Measurements from ENCODE around the gene ADIPOQ.
A peak's percentile ranks its signal among the peaks of the same experiment; 100 is the strongest.
"Not testable (repeated sequence)": the region's sequence is repeated elsewhere in the genome, so short reads cannot be mapped to it uniquely, and the experiment has no call there.

The ADIPOQ gene

DNA sequence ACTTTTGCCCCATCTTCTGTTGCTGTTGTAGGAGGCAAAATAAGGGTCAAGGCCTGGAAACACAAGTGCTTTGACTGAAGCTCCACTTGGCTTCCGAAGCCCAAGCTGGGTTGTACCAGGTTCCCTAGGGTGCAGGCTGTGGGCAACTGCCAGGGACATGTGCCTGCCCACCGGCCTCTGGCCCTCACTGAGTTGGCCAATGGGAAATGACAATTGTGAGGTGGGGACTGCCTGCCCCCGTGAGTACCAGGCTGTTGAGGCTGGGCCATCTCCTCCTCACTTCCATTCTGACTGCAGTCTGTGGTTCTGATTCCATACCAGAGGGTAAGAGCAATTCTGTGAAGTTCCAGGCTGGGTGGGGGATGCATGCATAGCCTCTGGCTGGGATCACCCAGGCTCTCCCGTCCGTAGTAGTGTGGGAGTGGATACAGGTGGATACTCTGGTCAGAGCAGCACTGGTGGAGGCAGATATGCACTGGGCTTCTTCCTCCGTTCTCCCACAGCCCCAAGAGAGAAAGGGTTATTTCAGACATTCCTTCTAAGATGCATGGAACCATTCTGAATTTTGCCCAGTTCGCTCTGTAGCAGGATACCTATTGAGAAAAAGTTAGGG is at the start of gene ADIPOQ:
Gene ADIPOQ (plus strand): TSS at position 285 of the 613 bp plus-strand sequence. CDS start 10,349 bp downstream, outside the sequence.
- DNase-seq (ENCODE audit: low spot score): no peak

DNA sequence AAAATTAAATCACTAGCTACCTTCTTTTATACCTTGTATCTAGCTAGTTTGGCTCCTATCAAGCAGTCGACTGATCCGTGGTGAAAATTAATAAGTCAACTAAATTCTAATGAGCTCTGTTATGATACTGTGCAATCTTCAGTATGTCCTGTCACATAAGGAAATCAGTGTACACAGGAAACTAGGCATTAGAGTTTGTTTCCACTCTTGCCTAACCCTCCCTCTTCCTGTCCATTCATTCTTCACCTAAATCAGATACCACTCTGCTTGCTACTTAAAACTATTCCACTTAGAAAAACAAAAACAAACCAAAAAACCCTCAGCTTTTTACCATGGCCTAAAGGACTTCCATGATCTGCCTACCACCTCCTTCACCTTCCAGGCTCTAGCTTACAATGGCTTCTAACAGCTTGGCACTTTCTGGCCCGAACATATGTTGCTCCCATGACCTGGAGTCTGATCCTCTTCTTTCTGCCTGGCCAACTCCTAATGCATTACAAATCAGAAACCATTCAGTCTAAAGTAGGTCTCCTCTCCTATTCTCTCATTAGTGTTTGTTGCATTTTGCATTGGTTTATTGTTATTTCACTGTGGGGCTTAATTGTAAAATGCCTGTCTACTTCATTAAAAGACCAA is 44.2 kb upstream of the ADIPOQ start:
- no peak for DNase-seq (ENCODE audit: low spot score)

DNA sequence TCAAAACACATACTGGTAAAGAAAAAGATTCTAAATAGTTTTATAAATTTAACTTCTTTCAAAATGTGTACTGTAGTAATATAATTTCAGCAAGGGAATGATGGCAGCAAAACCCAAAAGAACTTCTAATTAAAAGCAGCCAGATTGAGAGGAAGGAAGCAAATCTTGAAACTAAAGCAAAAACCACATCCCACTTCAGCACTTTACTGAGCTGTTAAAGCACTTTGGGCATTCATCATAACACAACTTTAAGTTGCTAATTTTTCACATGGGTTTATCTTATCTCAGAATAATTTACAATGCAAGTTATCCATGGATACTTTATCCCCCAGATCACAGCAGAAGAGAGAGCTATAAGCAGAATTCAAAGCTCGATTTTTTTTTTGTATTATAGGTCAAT is 42.2 kb upstream of the ADIPOQ start:
- DNase-seq (ENCODE audit: low spot score): no peak

DNA sequence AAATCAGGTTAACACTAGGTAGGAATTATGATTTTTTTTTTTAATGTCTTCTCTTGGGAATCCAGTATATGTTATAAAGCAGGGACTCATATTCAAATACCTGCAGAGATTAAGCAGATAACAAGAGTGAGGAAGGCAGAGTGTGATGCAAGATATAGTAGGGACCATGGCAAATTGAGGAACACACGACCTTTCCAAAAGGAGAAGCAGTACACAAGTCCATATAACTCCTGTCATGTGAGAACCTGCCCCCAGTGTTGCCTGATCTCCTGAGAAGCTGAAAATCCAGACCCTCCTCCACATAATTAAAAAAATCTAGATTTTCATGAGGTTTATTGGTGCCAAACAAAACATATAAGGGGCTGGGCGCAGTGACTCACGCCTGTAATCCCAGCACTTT is 39.8 kb upstream of the ADIPOQ start:
- no peak for DNase-seq (ENCODE audit: low spot score)

DNA sequence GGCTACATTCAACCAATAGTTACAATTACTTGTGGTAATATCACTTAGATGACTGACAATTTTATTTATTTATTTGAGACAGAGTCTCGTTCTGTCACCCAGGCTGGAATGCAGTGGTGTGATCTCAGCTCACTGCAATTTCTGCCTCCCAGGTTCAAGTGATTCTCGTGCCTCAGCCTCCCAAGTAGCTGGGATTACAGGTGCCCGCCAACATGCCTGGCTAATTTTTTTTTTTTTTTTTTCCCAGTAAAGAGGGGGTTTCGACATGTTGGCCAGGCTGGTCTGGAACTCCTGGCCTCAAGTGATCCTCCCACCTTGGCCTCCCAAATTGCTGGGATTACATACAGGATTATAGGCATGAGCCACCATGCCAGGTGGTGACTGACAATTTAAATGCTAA is 39.1 kb upstream of the ADIPOQ start:
- not testable (repeated sequence) for DNase-seq (ENCODE audit: low spot score)

DNA sequence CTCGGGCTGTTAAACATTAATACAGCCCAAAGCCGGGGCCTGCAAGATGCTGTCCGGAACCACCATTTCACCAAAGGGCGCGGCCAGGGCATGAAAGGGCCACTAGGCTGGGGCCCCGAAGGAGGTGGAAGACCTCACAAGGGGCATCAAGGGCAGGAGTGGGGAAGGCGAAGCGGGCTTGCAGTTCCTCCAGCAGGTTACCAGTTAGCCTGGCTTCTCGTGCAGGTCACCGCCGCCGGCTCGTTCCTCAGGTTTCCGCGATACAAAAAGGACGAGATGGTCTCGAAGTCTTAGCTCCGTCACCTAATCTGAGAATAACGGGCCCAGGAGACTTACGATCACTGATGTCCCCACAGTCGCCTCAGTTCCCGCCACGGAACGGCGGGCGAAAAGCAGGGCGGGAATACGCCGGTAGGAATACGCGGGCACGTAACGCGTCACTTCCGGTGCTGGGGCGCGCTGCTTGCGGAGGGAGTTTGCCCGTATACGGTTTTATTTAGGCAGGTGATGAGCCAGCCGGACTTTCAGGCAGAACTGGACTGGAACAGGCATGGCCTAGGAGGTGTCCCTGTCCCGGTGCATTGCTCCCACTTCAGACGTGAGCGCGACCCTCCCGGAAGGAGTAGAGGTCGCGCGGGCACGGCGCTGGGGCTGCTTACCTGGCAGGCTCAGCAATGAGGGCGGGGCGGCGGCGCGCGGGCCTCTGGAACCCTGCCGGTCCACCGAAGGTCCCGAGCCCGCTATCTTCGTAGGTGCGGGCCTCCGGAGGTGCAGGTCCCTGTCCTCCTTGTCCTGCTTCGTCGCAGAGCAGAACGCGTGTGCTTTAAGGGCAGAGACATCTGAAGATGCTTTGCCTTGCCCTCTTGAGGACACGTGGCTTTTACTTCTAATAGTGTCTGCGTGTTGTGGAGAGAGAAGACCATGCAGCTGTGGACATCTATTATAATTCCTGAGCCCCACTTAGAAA is 36.1 kb upstream of the ADIPOQ start, which contains the start of gene RFC4:
Gene RFC4 (minus strand): TSS at position 394 of the 967 bp plus-strand sequence. CDS start 1,769 bp downstream, outside the sequence.
- peak; percentile 91 for DNase-seq (ENCODE audit: low spot score)

DNA sequence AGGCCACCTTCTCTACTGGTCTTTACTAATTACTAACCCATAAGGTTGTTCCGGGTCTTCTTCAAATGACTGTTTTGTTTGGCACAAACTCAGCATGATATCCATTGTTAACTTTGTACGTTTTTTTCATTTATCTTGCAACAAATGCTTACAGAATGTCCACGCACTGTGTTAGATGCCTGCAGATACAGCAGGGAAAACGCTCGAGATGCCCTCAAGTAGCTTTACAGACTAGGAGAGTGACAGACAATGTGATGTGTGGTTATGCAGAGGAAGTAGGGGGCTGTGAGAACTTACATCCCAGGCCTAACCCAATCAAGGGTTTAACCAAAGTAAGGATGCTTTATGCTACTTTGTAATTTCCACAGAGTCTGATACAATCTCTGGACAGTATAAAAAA is 35.3 kb upstream of the ADIPOQ start:
- DNase-seq (ENCODE audit: low spot score): no peak

DNA sequence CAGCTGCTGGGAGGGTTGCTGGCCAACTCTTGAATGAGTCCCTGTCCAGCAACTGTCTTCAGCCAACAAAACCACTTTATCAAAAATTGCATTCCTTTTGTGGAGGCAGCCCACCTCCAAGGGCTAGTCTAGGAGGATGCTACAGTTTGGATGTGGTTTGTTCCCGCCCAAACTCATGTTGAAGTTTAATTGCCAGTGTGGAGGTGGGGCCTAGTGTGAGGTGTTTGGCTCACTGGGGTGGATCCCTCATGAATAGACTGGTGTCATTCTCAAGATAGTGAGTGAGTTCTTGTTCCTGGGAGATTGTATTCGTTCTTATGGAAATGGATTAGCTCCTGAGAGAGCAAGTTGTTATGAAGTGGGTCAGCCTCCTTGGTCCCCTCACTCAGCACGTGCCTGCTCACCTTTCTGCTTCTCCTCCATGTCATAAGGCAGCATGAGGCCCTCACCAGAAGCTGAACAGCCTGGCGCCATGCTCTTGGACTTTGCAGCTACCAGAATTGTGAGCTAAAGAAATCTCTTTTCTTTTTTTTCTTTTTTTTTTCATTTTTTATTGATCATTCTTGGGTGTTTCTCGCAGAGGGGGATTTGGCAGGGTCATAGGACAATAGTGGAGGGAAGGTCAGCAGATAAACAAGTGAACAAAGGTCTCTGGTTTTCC is 32.0 kb upstream of the ADIPOQ start:
- no peak for DNase-seq (ENCODE audit: low spot score)

DNA sequence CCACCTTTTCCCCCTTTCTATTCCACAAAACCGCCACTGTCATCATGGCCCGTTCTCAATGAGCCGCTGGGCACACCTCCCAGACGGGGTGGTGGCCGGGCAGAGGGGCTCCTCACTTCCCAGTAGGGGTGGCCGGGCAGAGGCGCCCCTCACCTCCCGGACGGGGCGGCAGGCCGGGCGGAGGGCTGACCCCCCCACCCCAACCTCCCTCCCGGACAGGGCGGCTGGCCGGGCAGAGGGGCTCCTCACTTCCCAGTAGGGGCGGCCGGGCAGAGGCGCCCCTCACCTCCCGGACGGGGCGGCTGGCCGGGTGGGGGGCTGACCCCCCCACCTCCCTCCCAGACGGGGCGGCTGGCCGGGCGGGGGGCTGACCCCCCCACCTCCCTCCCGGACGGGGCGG is 31.2 kb upstream of the ADIPOQ start:
- DNase-seq (ENCODE audit: low spot score): not testable (repeated sequence)

DNA sequence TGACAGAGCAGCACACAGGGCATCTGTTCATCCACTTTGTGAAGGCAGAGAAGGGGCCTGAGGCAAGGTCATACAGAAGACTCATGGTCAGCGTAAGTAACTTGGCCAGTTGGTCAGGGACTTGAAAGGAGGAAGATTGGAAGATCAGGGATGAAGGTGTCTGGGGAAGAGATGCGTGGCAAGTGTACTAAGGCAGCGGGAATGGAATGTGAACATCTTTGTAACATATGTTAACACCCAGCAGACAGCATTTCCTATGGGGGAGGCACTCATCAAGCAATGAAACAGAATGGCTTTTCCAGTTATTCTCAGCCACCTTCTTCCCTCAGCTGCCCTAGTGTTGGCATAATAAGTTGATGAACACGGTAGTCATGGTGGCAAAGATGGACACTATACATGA is 28.4 kb upstream of the ADIPOQ start:
- no peak for DNase-seq (ENCODE audit: low spot score)

DNA sequence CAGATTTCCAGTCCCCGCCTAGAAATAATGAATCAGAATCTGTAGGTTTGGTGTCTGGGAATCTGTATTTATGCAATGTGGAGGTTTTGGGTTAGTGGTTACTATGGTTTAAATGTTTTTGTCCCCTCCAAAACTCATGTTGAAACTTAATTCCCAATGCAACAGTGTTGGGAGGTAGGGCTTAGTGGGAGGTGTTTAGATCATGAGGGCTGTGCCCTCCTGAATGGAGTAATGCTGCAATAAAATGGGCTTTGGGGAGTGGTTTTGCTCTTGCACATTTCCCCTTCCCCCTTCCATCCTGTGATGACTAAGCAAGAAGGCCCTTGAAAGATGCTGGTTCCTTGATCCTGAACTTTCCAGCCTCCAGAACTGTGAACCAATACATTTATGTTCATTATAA is 27.1 kb upstream of the ADIPOQ start:
- no peak for DNase-seq (ENCODE audit: low spot score)

DNA sequence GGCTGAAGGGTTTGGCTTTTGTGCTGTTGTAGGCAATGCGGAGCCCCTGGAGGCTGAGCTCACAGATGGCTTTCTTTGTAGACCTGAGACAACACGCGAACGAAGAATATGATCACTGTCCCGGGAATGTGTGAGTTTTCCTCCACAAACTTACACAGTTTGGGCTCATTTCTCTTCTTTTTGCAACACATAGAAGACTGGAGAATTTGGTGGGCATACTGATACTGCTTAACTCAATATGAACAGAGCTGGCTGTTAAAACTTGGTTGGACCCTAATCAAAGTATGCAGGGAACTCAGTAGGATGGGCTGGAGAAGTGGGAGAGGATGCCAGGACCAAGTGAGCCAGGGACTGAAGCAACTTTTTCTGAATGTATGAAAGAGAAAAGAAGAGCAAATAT is 24.0 kb upstream of the ADIPOQ start:
- DNase-seq (ENCODE audit: low spot score): no peak

DNA sequence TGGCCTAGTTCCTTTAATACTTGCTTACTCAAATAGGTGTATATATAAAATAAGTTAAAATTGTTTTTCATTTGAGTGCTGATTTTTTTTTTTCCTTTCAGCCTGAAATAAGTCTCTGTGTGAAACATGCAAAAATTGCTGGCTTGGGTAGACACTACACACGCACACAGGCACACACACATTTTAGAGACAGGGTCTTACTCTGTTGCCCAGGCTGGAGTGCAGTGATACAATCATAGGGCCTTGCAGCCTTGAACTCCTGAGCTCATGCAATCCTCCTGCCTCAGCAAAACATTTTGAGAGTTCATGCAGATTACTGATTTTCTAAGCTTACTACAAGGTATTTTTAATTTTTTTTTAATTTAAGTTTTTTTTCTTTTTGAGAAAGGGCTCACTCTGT is 23.6 kb upstream of the ADIPOQ start:
- no peak for DNase-seq (ENCODE audit: low spot score)

DNA sequence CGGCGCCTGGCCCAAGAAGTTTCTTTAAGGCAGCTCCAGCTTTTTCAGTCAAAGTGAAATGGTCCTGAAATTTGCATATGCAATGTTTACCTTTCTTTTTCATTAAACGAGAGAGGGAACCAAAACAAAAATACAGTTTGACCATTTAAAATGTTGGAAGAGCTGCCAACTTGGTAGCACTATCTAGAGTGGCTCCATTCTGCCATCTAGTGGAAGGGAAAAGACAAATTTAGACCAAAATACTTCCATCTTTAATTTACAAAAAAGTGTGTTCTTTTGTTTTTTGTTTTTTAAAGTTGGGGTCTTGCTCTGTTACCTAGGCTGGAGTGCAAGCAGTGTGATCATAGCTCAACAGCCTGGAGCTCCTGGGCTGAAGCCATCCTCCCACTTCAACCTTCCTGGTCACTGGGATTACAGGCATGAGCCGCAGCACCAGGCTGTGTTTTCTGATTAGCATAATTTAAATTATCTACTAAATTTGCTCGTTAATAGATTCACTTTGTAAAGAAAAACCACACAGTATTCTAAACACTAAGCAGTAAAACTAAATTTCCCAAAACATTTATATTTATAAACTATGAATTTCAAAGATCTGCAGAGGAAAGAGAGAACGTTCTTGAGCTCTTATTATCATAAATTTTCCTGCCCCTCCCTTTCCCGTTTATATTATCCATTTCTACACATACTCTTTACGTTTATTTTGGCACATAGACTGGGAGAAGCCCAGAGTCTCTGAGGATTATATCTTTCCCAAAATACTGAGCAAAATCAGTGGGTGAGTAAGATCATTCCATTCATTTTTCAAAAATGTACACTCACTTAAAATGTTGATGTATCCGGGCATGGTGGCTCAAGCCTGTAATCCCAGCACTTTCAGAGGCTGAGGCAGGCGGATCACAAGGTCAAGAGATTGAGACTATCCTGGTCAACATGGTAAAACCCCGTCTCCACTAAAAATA is 20.8 kb upstream of the ADIPOQ start:
- DNase-seq (ENCODE audit: low spot score): peak; percentile 54

DNA sequence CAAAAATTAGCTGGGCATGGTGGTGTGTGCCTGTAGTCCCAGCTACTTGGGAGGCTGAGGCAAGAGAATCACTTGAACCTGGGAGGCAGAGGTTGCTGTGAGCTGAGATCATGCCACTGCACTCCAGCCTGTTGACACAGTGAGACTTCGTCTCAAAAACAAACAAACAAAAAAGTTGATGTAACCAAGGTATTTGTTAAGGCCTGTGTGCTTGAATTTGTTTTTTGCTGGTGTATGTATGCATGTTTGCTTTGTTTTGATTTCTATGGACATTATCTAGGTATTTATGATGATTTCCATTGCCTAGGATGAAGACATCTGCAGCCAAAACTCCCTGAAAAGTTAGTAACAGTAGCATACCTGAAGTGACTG is 20.1 kb upstream of the ADIPOQ start:
- DNase-seq (ENCODE audit: low spot score): not testable (repeated sequence)

DNA sequence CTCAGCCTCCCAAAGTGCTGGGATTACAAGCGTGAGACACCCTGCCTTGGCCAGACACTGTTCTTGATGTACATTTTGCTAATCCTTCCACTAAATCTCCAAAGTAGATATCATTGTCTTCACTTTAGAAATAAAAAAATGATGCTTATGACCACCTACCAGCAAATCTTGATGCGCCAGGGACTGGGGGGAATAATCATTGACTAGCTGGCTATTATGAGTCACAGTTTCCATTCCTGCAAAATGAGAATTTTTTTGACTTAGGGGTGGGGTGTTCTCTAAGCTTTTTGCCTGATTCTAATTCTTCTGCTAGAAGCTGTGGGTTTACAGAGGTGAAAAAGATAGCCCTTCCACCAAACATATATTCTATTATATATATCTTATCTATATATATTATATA is 19.1 kb upstream of the ADIPOQ start:
- no peak for DNase-seq (ENCODE audit: low spot score)

DNA sequence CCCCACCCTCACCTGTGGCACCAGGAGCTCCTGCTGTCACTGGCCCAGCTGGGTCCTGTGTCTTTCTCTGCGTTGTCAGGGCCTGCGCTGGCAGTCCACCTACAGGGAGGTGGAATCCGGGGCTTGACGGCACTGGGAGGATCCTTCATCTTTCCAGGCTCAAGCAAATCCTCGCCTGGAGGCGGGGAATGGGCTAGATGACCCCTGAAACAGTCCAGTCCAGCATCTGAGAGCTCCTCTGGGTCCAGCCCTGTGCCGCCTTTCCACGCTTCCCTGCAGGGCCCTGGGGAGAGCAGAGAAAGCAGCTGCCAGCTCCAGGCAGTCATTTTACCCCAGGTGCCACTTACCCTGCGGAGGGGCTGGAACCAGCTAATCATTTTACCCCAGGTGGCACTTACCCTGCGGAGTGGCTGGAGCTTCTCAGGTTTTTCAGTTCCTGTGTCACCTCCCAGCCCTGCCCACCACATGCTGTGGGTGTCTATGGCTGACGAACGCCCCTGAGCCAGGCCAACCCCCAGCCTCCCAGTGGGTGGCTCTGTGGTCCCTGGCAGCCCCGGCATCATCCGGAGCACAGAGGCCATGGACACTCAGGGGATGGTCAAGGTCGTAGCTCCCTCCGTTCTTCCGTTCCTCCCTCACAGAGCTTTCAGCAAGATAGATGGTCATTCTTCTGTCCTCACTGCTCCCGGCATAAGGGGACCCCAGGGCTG is 17.9 kb upstream of the ADIPOQ start:
- DNase-seq (ENCODE audit: low spot score): no peak

DNA sequence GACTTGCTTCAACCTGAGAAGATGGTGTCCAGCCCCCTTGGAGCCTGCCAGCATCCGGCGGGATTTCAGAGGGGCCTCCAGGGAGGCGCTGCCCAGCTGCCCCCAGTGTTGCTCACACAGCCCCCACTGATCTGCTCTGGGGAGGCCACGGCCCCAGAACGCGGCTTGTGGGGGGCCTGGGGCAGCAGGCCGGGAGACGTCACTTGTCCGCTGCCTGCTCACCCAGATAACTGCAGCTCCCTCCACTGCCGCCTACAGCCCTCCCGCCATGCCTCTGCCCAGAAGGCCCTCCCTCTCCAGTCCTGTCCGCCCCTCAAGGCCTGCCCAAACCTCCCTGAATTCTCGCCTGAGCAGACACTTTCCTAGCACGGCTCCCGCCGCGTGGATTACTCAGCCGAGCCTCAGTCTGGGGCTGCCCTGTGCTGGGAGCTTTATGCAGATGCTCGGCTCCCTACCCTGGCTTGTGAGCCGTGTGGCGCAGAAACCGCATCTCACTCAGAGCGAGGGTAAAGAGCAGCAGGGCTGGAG is 17.2 kb upstream of the ADIPOQ start:
- no peak for DNase-seq (ENCODE audit: low spot score)

DNA sequence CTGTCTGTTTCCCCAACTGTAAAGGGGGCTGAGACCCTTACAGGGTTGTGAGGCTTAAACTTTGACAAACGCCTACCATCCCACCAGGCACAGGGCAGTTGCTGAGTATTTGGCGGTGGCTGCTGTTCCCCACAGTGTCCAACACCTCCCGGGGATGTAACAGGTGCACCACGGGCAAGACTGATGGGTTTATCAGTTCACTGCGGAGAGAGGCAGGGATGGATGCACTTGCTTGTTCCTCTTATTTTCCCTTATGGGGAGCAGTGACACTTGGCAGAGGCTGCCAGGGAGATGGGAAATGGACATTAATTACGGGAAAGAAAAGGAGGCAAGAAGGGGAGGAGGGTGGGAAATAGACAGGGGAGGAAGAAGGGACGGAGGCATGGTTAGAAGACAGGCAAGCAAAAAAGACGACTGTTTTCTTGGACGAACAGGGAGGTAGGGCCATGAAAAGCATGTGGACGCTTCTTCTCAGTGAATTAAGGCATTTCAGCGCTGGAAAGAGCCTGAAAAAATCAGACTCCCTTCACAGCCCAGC is 16.6 kb upstream of the ADIPOQ start:
- DNase-seq (ENCODE audit: low spot score): no peak

DNA sequence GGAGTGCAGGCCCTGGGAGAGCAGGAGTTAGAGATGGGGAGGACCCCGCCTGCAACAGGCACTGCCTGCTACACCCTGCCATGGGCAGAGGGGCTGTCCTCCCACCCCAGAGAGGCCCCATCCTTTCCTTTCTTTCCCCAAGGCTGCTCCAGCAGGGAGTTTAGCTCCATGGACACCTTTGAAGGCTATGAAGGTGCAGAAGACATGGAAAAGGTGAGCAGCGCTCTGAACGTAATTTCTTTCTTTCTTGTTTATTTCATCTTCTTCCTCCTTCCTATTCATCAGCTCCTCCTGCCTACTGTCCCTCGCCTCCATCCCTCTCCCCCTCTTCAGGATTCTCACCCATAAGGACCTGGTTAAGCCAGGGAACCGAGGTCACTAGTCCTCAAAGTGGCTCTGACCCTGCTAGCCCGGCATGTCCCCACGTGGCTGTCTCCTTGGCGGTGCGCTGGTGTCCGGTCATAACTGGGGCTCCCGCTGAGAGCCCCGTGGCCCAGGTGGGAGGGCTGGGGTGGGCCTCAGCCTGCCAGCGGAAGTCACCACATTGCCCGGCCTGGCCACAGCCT is 16.0 kb upstream of the ADIPOQ start:
- DNase-seq (ENCODE audit: low spot score): no peak
